HG02798 (cell line): ENCODE data around the gene SRPK1.

Source experiments
- ATAC-seq: cut with Tn5 transposase; IDR thresholded peaks from one replicate; pipeline ENCODE4 v1.9.1; 2021; ENCODE audit warnings: mild to moderate bottlenecking; ENCODE audit not compliant: unreplicated experiment, poor library complexity

Gene SRPK1

DNA sequence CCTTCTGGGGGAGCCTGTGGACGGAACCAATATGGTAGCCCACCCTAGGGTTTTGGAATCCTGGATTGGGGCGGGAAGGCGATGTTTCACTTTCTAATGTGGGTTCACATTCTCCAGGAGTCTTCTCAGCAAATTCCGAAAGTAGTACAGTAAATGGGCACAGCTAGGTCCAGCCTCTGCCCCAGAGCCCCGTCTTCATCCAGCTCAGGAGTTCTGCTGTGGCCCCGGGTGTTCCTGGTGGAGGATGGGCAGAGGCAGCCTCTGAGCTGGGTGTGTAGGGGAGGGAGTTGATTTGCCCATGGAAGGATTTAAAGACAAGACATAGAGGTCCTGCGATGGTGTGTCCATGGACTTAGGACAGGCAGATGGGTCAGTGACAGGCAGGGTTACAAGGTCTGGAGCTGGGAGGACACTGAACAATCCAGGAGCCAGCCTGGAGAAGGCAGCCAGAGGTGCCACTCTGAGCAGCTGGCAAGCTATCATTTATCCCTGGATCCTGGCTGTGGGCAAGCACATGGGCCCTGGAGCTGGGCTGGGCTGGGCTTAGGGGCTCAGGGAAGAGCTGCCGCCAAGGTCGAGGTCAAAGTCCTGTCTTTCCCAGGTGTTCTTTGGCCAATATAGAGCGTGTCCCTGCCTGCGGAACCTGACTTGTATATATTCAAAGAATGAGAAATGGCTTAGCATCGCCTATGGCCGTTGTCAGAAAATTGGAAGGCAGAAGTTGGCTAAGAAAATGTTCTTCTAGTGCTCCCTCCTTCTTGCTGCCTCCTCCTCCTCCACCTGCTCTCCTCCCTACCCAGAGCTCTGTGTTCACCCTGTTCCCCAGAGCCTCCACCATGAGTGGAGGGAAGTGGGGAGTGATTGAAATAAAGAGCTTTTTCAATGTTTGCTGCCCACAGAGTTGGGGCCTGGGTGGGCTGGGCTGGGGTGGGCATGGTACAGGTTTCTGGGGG lies 133.4 kb downstream of the SRPK1 start:
- no peak for ATAC-seq

DNA sequence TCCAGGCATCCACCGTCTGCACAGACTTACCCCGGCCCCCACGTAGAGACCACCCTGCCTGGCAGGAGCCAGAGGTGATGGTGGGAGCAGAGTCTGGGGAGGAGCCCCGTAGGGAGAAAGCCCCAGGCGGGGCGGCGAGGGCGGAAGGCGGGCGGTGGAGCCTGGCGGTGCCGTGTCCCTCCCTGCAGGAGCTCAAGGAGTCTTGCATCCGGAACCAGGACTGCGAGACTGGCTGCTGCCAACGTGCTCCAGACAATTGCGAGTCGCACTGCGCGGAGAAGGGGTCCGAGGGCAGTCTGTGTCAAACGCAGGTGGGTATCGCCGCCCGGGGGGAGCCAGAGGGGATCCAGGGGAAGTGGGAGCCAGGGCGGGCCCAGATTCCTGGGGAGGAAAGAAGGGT lies 134.1 kb downstream of the SRPK1 start:
- ATAC-seq, result no peak

DNA sequence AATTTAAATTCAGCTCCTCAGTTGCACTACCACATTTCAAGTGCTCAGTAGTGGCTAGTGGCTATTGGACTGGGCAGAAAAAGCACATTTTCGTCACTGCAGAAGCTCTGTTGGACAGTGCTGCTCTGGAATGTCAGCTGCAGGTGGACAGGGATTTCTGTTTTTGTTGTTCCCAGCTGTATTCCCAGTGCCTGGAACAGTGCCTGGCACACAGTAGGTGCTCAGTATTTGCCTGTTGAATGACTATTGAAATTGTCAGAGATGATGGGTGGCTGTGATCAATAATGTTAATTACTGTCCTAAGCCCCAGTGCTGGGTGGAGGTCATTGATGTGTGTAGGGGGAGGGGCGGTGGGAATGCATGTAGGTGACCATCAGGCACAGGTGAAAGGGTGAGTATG lies 134.6 kb downstream of the SRPK1 start:
- ATAC-seq, result no peak

DNA sequence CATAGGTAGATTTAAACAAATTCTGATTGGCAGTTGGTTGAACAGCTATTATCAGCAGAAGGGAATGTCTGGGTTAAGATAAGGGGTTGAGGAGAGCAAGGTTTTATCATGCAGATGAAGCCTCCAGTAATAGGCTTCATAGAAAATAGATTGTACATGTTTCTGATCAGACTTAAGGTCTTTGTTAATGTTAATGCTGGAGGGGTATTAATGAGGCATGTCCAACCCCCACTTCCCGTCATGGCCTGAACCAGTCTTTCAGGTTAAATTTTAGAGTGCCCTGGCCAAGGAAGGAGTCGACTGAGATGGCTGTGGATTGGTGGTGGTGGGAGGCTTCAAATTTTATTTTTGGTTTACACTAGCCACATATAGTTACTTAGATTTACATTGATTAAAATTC lies 136.7 kb downstream of the SRPK1 start:
- no peak for ATAC-seq
